NCI-H446 (cell line): Measurements from ENCODE around the gene ISOC1.

ENCODE experiments used
- DNase-seq, 2 experiments: peaks; one replicate each; lab custom pipeline; 2025; lab: John Stamatoyannopoulos, UW

ISOC1 gene

DNA sequence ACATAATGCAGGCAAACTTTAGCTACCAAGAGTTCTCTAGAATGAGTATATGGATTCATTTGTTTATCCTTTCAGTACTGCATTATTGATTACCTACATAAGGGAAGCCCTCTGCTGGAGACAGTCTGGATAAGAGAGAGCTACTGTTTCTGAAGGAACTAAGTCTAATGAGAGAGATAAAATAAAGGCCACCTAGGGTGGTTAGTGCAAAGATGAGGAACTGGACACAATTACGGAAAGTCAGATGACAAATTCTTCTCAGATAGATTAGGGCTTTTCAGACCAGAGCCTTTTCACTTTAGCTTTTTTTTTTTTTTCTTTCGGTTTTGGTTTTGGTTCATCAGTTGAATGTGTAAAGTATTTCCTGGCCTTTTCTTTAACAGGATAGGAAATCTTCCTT, 31.3 kb downstream of the ISOC1 start:
- no peak for DNase-seq

DNA sequence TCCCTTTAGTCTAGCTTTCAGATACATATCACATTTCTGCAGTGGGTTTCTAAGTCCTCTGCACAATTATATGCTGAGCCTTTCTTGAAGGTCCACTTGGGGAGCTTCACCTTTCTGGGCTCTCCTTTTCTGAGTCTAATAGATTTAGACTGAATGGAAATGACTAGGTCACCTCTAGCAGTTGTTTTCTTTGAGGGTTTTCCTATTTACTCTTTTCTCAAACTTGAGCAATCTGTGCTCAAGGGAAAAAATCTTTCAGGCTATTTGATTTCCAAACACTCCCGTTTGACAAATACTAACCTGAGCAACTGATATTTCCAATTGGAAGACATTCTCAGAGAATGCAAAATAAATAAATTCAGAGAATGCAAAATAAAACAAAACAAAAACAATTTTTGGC, 39.0 kb downstream of the ISOC1 start:
- no peak for DNase-seq

DNA sequence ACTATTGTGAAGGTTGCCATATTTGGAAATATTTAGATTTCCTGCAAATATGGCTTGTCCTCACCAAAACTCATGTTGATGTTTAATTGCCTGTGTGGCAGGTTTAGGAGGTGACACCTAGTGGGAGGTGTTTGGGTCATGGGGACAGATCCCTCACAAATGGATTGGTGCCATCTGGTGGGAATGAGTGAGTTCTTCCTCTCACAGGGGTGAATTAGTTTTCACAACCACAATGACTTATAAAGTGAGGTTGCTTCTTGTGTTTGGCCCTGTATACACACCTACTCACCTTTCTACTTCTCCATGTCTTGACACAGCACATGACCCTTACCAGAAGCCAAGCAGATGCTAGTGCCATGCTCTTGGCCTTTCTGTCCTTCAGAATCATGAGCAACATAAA, 41.1 kb downstream of the ISOC1 start:
- no peak for DNase-seq

DNA sequence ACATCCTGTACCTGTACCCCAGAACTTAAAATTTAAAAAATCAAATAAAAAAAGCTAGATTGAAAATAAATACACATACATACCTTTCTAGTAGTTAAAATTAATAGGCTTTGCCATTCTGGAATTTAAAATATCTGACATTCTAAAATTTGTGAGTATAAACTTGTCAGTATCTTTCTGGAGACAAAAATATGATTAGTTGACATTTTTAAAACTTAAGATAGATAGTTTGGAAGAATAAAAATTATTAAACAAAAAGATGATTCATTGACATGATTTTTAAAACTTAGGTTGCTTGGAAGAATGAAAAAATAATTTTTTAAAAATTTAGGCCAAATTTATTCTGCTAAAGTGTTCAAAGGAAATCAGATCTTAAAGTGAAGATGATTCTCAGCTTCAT, 43.1 kb downstream of the ISOC1 start:
- DNase-seq = no peak

DNA sequence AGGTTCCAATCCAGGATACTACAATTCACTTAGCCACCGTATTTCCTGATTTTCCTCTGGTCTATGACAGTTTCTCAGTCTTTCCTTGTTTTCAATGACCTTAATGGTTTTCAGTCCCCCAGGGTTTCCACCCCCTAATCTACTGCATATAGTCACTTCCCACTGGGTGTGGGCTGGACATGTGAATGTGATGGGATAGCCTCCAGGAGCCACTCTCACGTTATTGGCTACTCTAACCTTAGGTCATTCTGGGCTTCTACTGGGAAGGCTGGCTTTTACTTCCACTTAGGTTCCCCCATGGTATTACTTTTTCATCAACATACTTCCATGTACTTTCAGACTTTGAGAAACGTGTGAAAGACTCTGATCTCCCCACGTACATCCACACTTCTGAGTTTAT, 46.5 kb downstream of the ISOC1 start:
- DNase-seq = no peak

DNA sequence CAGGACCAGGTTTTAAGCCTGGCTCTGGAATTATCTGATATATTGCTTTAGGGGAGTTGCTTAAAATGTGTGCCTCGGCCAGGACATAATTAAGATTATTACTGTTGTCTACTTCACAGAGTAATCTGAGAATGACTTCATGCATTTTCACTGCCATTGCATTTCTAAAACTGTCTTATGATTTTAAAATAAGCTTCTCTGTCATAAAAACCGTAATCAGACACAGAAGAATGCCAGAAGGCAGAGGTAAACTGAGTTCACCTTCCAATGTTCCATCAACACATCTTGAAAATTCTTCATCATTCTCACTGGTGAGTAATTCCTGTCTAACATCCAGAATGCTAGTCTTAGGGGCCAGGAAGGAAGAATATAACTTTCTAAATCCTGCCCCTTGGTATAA, 47.1 kb downstream of the ISOC1 start:
- no peak for DNase-seq

DNA sequence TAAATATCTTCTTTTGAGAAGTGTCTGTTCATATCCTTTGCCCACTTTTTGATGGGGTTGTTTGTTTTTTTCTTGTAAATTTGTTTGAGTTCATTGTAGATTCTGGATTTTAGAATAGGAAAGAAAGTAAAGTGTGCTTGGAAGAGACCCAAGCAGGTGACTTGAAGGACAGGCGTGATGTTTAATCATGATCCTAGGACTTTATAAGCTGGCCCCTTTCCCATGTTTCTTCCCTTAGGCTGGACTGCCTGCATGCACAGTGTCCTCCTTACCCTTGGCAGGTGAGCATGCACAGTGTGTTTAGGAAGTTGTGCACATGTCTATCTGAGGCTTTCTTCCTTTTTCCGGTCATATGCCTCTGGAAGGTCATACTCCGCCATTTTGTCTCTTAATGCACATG, 61.3 kb downstream of the ISOC1 start:
- DNase-seq = no peak

DNA sequence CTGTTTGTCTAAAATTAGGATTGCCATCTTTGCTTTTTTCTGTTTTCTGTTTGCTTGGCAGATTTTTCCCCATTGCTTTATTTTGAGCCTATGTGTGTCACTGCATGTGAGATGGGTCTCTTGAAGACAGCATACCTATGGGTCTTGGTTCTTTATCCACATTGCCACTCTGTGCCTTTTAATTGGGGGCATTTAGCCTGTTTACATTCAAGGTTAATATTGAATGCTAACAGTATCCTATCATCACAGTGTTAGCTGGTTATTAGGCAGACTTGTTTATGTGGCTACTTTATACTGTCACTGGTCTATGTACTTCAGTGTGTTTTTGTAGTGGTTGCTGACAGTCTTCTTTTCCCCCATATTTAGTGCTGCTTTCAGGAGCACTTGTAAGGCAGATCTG, 67.3 kb downstream of the ISOC1 start:
- no peak for DNase-seq
